NT2/D1 (cell line): ENCODE measurements around the gene CABLES2.

Experiments
- SUZ12 ChIP-seq: IDR thresholded peaks from 2 replicates; pipeline ENCODE4 v1.6.1; 2011; ENCODE audit not compliant: insufficient read length, insufficient read depth; ENCODE audit errors: extremely low read depth
- YY1 ChIP-seq: IDR thresholded peaks from 2 replicates; pipeline ENCODE4 v1.6.1; 2011; ENCODE audit not compliant: insufficient read length, insufficient read depth
- ZNF274 ChIP-seq: IDR thresholded peaks from 2 replicates; pipeline ENCODE4 v1.6.1; 2011; ENCODE audit warnings: mild to moderate bottlenecking, low read depth, low read length

GRCh38 chr20:62451970-62452369 is 44.9 kb upstream of the CABLES2 start:
- TF ChIP-seq YY1 (no peak), ZNF274 (no peak), SUZ12 (no peak)
